GM23338 (cell line): Measurements from ENCODE around the gene DLL1. TPM values are rescaled to one million over a fixed set of nuclear protein-coding genes. Genes with fewer than 3 reads are reported as not detected.

Experiments used
- CREB1 ChIP-seq: fragments of 250-450 bp; sonication (Bioruptor Pico); IDR thresholded peaks from 2 replicates; pipeline ENCODE4 v1.5.0; 2020; ENCODE audit warnings: low read depth, mild to moderate bottlenecking, moderate library complexity
- EZH2 ChIP-seq: fragments of 200-600 bp; sonication (generic); IDR thresholded peaks from one replicate; pipeline ENCODE4 v1.8.0; 2017; ENCODE audit warnings: antibody characterized with exemption, mild to moderate bottlenecking, low read depth; ENCODE audit not compliant: unreplicated experiment
- JUNB ChIP-seq: IDR thresholded peaks from one replicate; pipeline ENCODE4 v1.6.1; 2016; ENCODE audit warnings: antibody characterized with exemption; ENCODE audit not compliant: unreplicated experiment
- POLR2AphosphoS5 ChIP-seq: IDR thresholded peaks from 2 replicates; pipeline ENCODE4 v1.6.1; 2016; ENCODE audit warnings: antibody characterized with exemption, low read depth
- STAT1 ChIP-seq: IDR thresholded peaks from one replicate; pipeline ENCODE4 v1.6.1; 2016; ENCODE audit warnings: antibody characterized with exemption; ENCODE audit not compliant: unreplicated experiment
- ZNF114 ChIP-seq: fragments of 250-450 bp; sonication (Bioruptor Pico); IDR thresholded peaks from 2 replicates; pipeline ENCODE4 v1.5.0; 2020; ENCODE audit warnings: mild to moderate bottlenecking, moderate library complexity
- ZNF331 ChIP-seq: fragments of 250-450 bp; sonication (Bioruptor Pico); IDR thresholded peaks from 2 replicates; pipeline ENCODE4 v1.5.0; 2020; ENCODE audit warnings: low read depth, mild to moderate bottlenecking, moderate library complexity
- polyA plus RNA-seq: library from polyadenylated mRNA; unstranded; fragments of >200 nt; fragmentation: Nextera tagmentation; extraction: Ambion mirVana; gene quantifications from 2 replicates; pipeline ENCODE4 v1.2.1, GENCODE V29; 2016
- total RNA-seq: library from RNA; depleted of rRNA; stranded (reverse); fragments of >200 nt; shearing (Covaris generic); gene quantifications from 2 replicates; pipeline ENCODE4 v1.2.3, GENCODE V29; 2014
- TF ChIP-seq, protein P1 (sequence below): fragments of 250-450 bp; sonication (Bioruptor Pico); IDR thresholded peaks from 2 replicates; pipeline ENCODE4 v1.5.0; 2020; ENCODE audit warnings: mild to moderate bottlenecking, moderate library complexity
- TF ChIP-seq, protein P2 (sequence below): IDR thresholded peaks from one replicate; pipeline ENCODE4 v1.6.1; 2018; ENCODE audit warnings: antibody characterized with exemption; ENCODE audit not compliant: unreplicated experiment

The DLL1 gene
- total and polyA plus RNA-seq, 2 experiments from 2014 or later: 2.2 to 4.6 TPM

DNA sequence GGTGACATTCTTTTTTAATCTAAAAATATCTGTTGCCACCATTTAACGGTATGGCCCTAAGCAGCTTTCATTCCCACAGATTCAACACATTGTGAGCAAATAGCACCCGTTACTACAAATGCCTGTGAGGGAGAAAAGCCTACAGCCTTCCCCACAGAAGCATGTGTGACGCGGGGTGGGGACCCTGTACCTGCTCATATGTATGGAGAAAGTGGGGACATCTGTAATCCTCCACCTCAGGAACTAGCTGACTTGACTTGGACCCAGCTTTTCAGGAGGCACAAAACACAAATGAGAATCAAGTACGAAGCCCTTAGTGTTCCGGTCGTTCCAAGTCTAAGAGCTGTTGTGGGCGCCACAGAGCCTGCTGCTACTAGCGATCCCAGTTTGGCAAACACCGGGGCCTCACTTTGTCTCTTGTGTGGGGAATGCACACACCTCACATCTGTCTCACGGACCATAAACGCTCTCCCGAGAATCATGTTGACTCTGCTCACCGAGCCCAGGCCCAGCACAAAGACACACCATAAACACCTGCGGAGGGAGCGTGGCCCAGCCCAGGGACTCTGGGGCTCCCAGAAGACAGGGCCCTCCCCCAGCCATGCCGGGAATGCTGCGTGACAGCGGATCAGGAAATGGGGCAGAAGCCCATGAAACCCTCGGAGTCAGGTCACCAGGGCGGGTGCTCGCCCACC is 21.6 kb downstream of the DLL1 start (continued):
- TF ChIP-seq, protein P1, sequence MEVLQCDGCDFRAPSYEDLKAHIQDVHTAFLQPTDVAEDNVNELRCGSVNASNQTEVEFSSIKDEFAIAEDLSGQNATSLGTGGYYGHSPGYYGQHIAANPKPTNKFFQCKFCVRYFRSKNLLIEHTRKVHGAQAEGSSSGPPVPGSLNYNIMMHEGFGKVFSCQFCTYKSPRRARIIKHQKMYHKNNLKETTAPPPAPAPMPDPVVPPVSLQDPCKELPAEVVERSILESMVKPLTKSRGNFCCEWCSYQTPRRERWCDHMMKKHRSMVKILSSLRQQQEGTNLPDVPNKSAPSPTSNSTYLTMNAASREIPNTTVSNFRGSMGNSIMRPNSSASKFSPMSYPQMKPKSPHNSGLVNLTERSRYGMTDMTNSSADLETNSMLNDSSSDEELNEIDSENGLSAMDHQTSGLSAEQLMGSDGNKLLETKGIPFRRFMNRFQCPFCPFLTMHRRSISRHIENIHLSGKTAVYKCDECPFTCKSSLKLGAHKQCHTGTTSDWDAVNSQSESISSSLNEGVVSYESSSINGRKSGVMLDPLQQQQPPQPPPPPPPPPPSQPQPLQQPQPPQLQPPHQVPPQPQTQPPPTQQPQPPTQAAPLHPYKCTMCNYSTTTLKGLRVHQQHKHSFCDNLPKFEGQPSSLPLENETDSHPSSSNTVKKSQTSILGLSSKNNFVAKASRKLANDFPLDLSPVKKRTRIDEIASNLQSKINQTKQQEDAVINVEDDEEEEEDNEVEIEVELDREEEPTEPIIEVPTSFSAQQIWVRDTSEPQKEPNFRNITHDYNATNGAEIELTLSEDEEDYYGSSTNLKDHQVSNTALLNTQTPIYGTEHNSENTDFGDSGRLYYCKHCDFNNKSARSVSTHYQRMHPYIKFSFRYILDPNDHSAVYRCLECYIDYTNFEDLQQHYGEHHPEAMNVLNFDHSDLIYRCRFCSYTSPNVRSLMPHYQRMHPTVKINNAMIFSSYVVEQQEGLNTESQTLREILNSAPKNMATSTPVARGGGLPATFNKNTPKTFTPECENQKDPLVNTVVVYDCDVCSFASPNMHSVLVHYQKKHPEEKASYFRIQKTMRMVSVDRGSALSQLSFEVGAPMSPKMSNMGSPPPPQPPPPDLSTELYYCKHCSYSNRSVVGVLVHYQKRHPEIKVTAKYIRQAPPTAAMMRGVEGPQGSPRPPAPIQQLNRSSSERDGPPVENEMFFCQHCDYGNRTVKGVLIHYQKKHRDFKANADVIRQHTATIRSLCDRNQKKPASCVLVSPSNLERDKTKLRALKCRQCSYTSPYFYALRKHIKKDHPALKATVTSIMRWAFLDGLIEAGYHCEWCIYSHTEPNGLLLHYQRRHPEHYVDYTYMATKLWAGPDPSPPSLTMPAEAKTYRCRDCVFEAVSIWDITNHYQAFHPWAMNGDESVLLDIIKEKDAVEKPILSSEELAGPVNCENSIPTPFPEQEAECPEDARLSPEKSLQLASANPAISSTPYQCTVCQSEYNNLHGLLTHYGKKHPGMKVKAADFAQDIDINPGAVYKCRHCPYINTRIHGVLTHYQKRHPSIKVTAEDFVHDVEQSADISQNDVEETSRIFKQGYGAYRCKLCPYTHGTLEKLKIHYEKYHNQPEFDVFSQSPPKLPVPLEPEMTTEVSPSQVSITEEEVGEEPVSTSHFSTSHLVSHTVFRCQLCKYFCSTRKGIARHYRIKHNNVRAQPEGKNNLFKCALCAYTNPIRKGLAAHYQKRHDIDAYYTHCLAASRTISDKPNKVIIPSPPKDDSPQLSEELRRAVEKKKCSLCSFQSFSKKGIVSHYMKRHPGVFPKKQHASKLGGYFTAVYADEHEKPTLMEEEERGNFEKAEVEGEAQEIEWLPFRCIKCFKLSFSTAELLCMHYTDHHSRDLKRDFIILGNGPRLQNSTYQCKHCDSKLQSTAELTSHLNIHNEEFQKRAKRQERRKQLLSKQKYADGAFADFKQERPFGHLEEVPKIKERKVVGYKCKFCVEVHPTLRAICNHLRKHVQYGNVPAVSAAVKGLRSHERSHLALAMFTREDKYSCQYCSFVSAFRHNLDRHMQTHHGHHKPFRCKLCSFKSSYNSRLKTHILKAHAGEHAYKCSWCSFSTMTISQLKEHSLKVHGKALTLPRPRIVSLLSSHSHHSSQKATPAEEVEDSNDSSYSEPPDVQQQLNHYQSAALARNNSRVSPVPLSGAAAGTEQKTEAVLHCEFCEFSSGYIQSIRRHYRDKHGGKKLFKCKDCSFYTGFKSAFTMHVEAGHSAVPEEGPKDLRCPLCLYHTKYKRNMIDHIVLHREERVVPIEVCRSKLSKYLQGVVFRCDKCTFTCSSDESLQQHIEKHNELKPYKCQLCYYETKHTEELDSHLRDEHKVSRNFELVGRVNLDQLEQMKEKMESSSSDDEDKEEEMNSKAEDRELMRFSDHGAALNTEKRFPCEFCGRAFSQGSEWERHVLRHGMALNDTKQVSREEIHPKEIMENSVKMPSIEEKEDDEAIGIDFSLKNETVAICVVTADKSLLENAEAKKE: no peak
- TF ChIP-seq STAT1: no peak
- TF ChIP-seq ZNF331: no peak
- no peak for TF ChIP-seq EZH2
- no peak for TF ChIP-seq CREB1 (CRISPR knock-in tag)
- no peak for TF ChIP-seq JUNB
- TF ChIP-seq ZNF114 (CRISPR knock-in tag): no peak
- no peak for TF ChIP-seq POLR2AphosphoS5
- TF ChIP-seq, protein P2, sequence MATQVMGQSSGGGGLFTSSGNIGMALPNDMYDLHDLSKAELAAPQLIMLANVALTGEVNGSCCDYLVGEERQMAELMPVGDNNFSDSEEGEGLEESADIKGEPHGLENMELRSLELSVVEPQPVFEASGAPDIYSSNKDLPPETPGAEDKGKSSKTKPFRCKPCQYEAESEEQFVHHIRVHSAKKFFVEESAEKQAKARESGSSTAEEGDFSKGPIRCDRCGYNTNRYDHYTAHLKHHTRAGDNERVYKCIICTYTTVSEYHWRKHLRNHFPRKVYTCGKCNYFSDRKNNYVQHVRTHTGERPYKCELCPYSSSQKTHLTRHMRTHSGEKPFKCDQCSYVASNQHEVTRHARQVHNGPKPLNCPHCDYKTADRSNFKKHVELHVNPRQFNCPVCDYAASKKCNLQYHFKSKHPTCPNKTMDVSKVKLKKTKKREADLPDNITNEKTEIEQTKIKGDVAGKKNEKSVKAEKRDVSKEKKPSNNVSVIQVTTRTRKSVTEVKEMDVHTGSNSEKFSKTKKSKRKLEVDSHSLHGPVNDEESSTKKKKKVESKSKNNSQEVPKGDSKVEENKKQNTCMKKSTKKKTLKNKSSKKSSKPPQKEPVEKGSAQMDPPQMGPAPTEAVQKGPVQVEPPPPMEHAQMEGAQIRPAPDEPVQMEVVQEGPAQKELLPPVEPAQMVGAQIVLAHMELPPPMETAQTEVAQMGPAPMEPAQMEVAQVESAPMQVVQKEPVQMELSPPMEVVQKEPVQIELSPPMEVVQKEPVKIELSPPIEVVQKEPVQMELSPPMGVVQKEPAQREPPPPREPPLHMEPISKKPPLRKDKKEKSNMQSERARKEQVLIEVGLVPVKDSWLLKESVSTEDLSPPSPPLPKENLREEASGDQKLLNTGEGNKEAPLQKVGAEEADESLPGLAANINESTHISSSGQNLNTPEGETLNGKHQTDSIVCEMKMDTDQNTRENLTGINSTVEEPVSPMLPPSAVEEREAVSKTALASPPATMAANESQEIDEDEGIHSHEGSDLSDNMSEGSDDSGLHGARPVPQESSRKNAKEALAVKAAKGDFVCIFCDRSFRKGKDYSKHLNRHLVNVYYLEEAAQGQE: no peak
